Karpas-422 (cell line): ENCODE measurements around the gene CD86. TPM values are rescaled to one million over a fixed set of nuclear protein-coding genes. Genes with fewer than 3 reads are reported as not detected.
A peak's percentile ranks its signal among the peaks of the same experiment; 100 is the strongest.

Source experiments
- DNase-seq: peaks from one replicate; pipeline ENCODE4 v3.0.0-alpha.2; 2015
- H2AFZ ChIP-seq: fragments of 200-600 bp; sonication (generic); 2 replicates; pipeline ENCODE4 v1.6.1; 2014; ENCODE audit warnings: antibody characterized with exemption, low read length, mixed read lengths
- H3K27ac ChIP-seq: fragments of 200-600 bp; sonication (generic); 2 replicates; pipeline ENCODE4 v1.5.1; 2014; ENCODE audit warnings: mild to moderate bottlenecking, low read length, moderate library complexity
- H3K27me3 ChIP-seq: fragments of 200-600 bp; sonication (generic); 2 replicates; pipeline ENCODE4 v1.6.1; 2014; ENCODE audit warnings: low read length, mixed read lengths
- H3K36me3 ChIP-seq: fragments of 200-600 bp; sonication (generic); 2 replicates; pipeline ENCODE4 v1.6.1; 2014; ENCODE audit warnings: low read length, mixed read lengths; ENCODE audit not compliant: insufficient read depth
- H3K4me1 ChIP-seq: fragments of 200-600 bp; sonication (generic); 2 replicates; pipeline ENCODE4 v1.6.1; 2014; ENCODE audit warnings: mild to moderate bottlenecking, low read length, mixed read lengths
- H3K4me2 ChIP-seq: fragments of 200-600 bp; sonication (generic); 2 replicates; pipeline ENCODE4 v1.6.1; 2014; ENCODE audit warnings: low read length, low read depth, mild to moderate bottlenecking; ENCODE audit not compliant: poor library complexity, severe bottlenecking
- H3K4me3 ChIP-seq: fragments of 200-600 bp; sonication (generic); 2 replicates; pipeline ENCODE4 v1.5.1; 2014; ENCODE audit warnings: mild to moderate bottlenecking, antibody characterized with exemption, low read length, mixed read lengths
- H3K79me2 ChIP-seq: fragments of 200-600 bp; sonication (generic); 2 replicates; pipeline ENCODE4 v1.6.1; 2014; ENCODE audit warnings: mild to moderate bottlenecking, low read length, mixed read lengths
- H3K9ac ChIP-seq: fragments of 200-600 bp; sonication (generic); 2 replicates; pipeline ENCODE4 v1.6.0; 2014; ENCODE audit warnings: low read length
- H3K9me2 ChIP-seq: fragments of 200-600 bp; sonication (generic), shearing (Covaris generic); replicated peaks from 2 replicates; pipeline ENCODE4 v1.6.0; 2014; ENCODE audit warnings: mild to moderate bottlenecking, low read length, moderate library complexity; ENCODE audit not compliant: insufficient read depth
- H3K9me3 ChIP-seq: fragments of 300-700, 200-600 bp; sonication (generic); 2 replicates; pipeline ENCODE4 v1.6.1; 2014; ENCODE audit warnings: low read length, mixed read lengths
- H4K20me1 ChIP-seq: fragments of 200-600 bp; sonication (generic); 2 replicates; pipeline ENCODE4 v1.6.1; 2014; ENCODE audit warnings: mild to moderate bottlenecking, antibody characterized with exemption, low read length, low read depth; ENCODE audit not compliant: insufficient read depth
- total RNA-seq: library from RNA; depleted of rRNA; stranded (reverse); fragments of >200 nt; shearing (Covaris generic); gene quantifications from 2 replicates; pipeline ENCODE4 v1.2.3, GENCODE V29; 2014; ENCODE audit warnings: low replicate concordance

The CD86 gene
- total RNA-seq, 1 experiment from 2014 or later = 24.4 TPM

GRCh38 chr3:122085673-122086072 is 30.5 kb downstream of the CD86 start:
- Histone ChIP-seq H3K79me2 (no peaks in the 10 kb centered on the region), H3K27ac (no peak overlapping the region), H3K9ac (no peak overlapping the region), H3K9me2 (no peaks in the 10 kb centered on the region), H3K9me3 (no peaks in the 10 kb centered on the region), H4K20me1 (no peaks in the 10 kb centered on the region), H2AFZ (no peak overlapping the region), H3K4me1 (peaks cover 54% of the 10 kb centered on the region), H3K36me3 (no peaks in the 10 kb centered on the region), H3K4me2 (no peak overlapping the region), H3K4me3 (no peak overlapping the region), H3K27me3 (no peaks in the 10 kb centered on the region)
- no peak for DNase-seq

DNA sequence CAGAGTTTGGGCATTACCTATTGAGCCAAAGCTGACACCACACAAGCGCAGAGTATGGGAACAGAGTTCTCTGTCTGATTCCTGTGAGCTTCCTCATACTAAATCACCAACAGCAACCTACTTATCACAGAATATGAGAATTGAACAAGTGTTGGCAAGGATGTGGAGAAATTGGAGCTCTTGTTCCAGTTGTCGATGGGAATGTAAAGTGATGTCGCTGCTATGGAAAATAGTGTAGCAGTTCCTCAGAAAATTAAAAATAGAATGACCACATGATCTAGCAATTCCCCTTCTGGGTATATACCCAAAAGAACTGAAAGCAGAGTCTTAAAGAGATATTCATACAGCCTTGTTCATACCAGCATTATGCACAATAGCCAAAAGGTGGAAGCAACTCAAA is 33.4 kb downstream of the CD86 start:
- H3K36me3 ChIP-seq = no peaks in the 10 kb centered on the region
- no peaks in the 10 kb centered on the region for H3K27me3 ChIP-seq
- no peak overlapping the region for H3K4me2 ChIP-seq
- H3K9ac ChIP-seq = no peak overlapping the region
- no peak overlapping the region for H3K27ac ChIP-seq
- H3K9me2 ChIP-seq = no peaks in the 10 kb centered on the region
- H4K20me1 ChIP-seq = no peaks in the 10 kb centered on the region
- no peak for DNase-seq
- H3K79me2 ChIP-seq = no peaks in the 10 kb centered on the region
- no peaks in the 10 kb centered on the region for H3K9me3 ChIP-seq
- peaks cover 67% of the 10 kb centered on the region for H3K4me1 ChIP-seq
- H2AFZ ChIP-seq = no peak overlapping the region
- no peak overlapping the region for H3K4me3 ChIP-seq

DNA sequence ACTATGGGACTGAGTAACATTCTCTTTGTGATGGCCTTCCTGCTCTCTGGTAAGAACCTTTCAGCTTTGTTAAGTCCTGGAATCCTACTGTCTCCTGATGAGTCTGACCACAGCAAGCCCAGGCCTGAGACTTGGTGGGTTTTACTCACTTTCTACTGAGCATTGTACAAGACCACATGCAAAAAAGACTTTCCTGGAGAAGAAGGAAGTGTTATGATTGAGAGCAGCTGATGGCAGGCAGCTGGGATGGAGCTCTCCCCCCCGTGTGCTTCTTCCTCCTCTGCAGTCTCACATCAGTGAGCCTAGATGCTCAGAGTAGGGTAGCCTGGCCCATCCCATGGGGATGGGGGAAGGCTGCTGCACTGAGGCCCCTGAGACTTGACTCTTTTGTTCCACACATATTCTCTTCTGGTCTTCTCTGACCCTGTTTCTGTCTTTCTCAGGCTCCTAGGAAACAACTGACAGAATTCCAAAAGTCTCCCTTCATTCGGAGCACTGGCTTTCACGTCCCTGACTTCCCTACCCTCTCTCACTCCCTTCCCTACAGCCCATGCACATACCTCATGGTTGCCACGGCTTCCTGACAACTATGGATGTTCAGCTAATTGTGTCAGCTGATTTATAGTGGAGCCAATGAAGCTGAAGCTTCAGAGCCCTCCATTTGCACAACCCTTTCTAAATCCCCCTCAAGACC is 36.6 kb downstream of the CD86 start:
- Histone ChIP-seq H3K27ac (peak overlapping the region; percentile 79), H3K9me2 (no peaks in the 10 kb centered on the region), H3K9me3 (no peaks in the 10 kb centered on the region), H3K4me2 (peak overlapping the region; percentile 77), H2AFZ (no peak overlapping the region), H3K36me3 (no peaks in the 10 kb centered on the region), H3K79me2 (no peaks in the 10 kb centered on the region), H4K20me1 (no peaks in the 10 kb centered on the region), H3K4me3 (peak overlapping the region; percentile 54), H3K4me1 (peaks cover 59% of the 10 kb centered on the region), H3K27me3 (no peaks in the 10 kb centered on the region), H3K9ac (peak overlapping the region; percentile 55)
- peak; percentile 87 for DNase-seq

DNA sequence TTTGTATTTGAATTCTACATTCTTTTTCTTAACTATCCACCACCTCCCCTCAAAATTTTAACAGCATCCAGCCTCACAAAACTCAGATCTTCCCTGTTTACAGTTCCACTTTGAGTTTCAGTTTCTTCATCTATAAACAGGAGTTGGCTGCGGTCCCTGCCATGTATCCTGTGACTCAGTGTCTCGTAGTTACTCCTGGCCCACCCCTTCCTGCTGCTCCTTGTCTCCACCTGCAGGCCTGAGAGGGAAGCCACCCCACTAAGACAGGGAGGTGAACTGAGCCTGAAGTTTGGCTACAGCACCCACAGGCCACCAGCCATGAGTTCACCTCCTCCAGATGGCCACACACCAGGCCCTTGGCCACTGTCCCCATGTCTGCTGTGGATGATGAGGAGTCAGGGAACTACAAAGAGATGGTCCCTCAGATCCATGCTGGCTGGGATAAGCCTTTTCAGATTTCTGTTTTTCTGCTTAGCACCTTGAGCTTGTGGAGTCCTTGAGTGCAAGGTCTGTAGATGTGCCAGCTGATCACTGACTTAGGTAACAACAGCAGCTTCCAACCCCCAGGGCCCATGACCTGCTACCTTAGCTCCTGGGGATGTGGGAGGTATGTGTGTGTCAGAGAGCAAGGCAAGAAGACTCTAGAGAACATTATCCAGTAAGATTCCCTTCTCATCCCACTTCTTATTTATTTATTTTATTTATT is 37.5 kb downstream of the CD86 start:
- Histone ChIP-seq H3K4me1 (peaks cover 63% of the 10 kb centered on the region), H3K4me3 (peak overlapping the region; percentile 54), H3K9me3 (no peaks in the 10 kb centered on the region), H3K9ac (peak overlapping the region; percentile 55), H4K20me1 (no peaks in the 10 kb centered on the region), H3K79me2 (no peaks in the 10 kb centered on the region), H3K27me3 (no peaks in the 10 kb centered on the region), H3K4me2 (peak overlapping the region; percentile 77), H2AFZ (no peak overlapping the region), H3K27ac (peak overlapping the region; percentile 79), H3K36me3 (no peaks in the 10 kb centered on the region), H3K9me2 (no peaks in the 10 kb centered on the region)
- peak; percentile 86 for DNase-seq

DNA sequence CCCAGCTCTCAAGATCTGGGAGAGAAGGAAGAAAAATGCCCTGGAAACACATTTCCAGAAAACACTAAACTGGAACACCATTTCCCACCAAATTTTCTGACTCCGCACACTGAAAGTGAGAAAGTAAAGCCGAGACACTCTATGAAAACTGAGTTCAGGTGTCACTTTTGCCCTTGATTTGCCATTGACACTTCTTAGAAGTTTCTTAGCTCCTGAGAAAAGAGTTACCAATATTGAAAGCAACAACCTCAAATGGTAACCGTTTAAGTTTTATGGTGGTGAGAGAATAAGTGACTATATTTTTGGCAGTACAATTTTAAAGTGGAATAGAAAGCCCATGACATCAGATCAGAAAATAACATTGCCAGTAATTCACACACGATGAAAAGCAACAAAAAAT is 39.0 kb downstream of the CD86 start:
- Histone ChIP-seq H3K27ac (no peak overlapping the region), H3K4me3 (no peak overlapping the region), H4K20me1 (no peaks in the 10 kb centered on the region), H3K4me1 (peaks cover 64% of the 10 kb centered on the region), H3K9me2 (no peaks in the 10 kb centered on the region), H2AFZ (no peak overlapping the region), H3K79me2 (no peaks in the 10 kb centered on the region), H3K36me3 (no peaks in the 10 kb centered on the region), H3K9me3 (no peaks in the 10 kb centered on the region), H3K4me2 (no peak overlapping the region), H3K9ac (no peak overlapping the region), H3K27me3 (no peaks in the 10 kb centered on the region)
- no peak for DNase-seq

- Histone ChIP-seq H3K4me3 (no peak overlapping the region), H3K9ac (no peak overlapping the region), H3K9me3 (no peaks in the 10 kb centered on the region), H3K9me2 (no peaks in the 10 kb centered on the region), H3K4me2 (no peak overlapping the region), H3K4me1 (peaks cover 59% of the 10 kb centered on the region), H2AFZ (no peak overlapping the region), H3K79me2 (no peaks in the 10 kb centered on the region), H3K36me3 (no peaks in the 10 kb centered on the region), H3K27ac (no peak overlapping the region), H4K20me1 (no peaks in the 10 kb centered on the region), H3K27me3 (no peaks in the 10 kb centered on the region)
- no peak for DNase-seq
Observed at GRCh38 chr3:122094693-122095092, 39.5 kb downstream of the CD86 start.

GRCh38 chr3:122097141-122097540 is 42.0 kb downstream of the CD86 start:
- no peak overlapping the region for H3K27ac ChIP-seq
- DNase-seq = no peak
- H3K9ac ChIP-seq = no peak overlapping the region
- H3K9me2 ChIP-seq = no peaks in the 10 kb centered on the region
- no peaks in the 10 kb centered on the region for H3K79me2 ChIP-seq
- no peaks in the 10 kb centered on the region for H3K27me3 ChIP-seq
- no peak overlapping the region for H3K4me3 ChIP-seq
- H3K4me1 ChIP-seq = peaks cover 42% of the 10 kb centered on the region
- peak overlapping the region; percentile 30 for H3K4me2 ChIP-seq
- no peaks in the 10 kb centered on the region for H3K36me3 ChIP-seq
- no peak overlapping the region for H2AFZ ChIP-seq
- no peaks in the 10 kb centered on the region for H3K9me3 ChIP-seq
- no peaks in the 10 kb centered on the region for H4K20me1 ChIP-seq

- DNase-seq = no peak
- H3K9me3 ChIP-seq = no peaks in the 10 kb centered on the region
- H3K79me2 ChIP-seq = no peaks in the 10 kb centered on the region
- peaks cover 34% of the 10 kb centered on the region for H3K4me1 ChIP-seq
- no peak overlapping the region for H3K4me3 ChIP-seq
- H2AFZ ChIP-seq = no peak overlapping the region
- no peaks in the 10 kb centered on the region for H3K27me3 ChIP-seq
- H3K4me2 ChIP-seq = no peak overlapping the region
- no peak overlapping the region for H3K9ac ChIP-seq
- H3K36me3 ChIP-seq = no peaks in the 10 kb centered on the region
- no peak overlapping the region for H3K27ac ChIP-seq
- H3K9me2 ChIP-seq = no peaks in the 10 kb centered on the region
- no peaks in the 10 kb centered on the region for H4K20me1 ChIP-seq
Observed at GRCh38 chr3:122098611-122099010, 43.4 kb downstream of the CD86 start.
